HEK293 (cell line): ENCODE measurements around the gene CCNK.

Experiments used
- CTCF ChIA-PET: fragments of 350-600 bp; formaldehyde crosslinking; extraction: SDS; loops from one replicate; lab custom pipeline; 2021; ENCODE audit warnings: antibody characterized with exemption; lab: Yijun Ruan, JAX
- POLR2A ChIA-PET: fragments of 300-600 bp; formaldehyde crosslinking; extraction: SDS; loops from one replicate; lab custom pipeline; 2020; ENCODE audit warnings: antibody characterized with exemption, inconsistent platforms; lab: Yijun Ruan, JAX
- H3K27ac ChIP-seq: fragments of 200-500 bp; sonication (Bioruptor generic); 2 replicates; pipeline ENCODE4 v1.5.1; 2014; ENCODE audit warnings: low read depth, low read length, control low read depth, inconsistent platforms; ENCODE audit errors: extremely low read depth
- H3K36me3 ChIP-seq, 2 experiments: fragments of 200-500 bp in 1 of 2; sonication (Bioruptor generic) in 1 of 2; 1 replicate in 1 of 2; 2 replicates in 1 of 2; pipeline ENCODE4 v1.5.1; 2014 to 2017; ENCODE audit warnings: inconsistent platforms in 2 of 2, low read length in 2 of 2; ENCODE audit not compliant: control insufficient read depth in 2 of 2, insufficient read depth in 1 of 2
- H3K4me1 ChIP-seq: fragments of 200-500 bp; sonication (Bioruptor generic); 2 replicates; pipeline ENCODE4 v1.5.1; 2014; ENCODE audit warnings: mild to moderate bottlenecking, low read length, inconsistent platforms; ENCODE audit not compliant: control insufficient read depth, insufficient read depth
- H3K4me3 ChIP-seq: 2 replicates; pipeline ENCODE4 v1.5.1; 2011; ENCODE audit warnings: low read depth, mild to moderate bottlenecking, control low read depth, low read length, moderate library complexity
- H3K9me3 ChIP-seq: fragments of 200-500 bp; sonication (Bioruptor generic); 2 replicates; pipeline ENCODE4 v1.5.1; 2014; ENCODE audit warnings: low read depth, low read length, inconsistent platforms; ENCODE audit not compliant: control insufficient read depth, insufficient read depth
- SCRT2 ChIP-seq: fragments of 450-650 bp; formaldehyde crosslinking; IDR thresholded peaks from 2 replicates; pipeline ENCODE4 v1.5.1; 2016; ENCODE audit warnings: missing biosample characterization, missing genetic modification characterization
- ZBTB20 ChIP-seq: fragments of 450-650 bp; formaldehyde crosslinking; IDR thresholded peaks from 2 replicates; pipeline ENCODE4 v1.5.1; 2016; ENCODE audit warnings: missing biosample characterization, missing genetic modification characterization
- ZNF202 ChIP-seq: fragments of 450-650 bp; formaldehyde crosslinking; IDR thresholded peaks from 2 replicates; pipeline ENCODE4 v1.5.1; 2016; ENCODE audit warnings: missing biosample characterization, missing genetic modification characterization, borderline replicate concordance
- ZNF558 ChIP-seq: fragments of 450-650 bp; formaldehyde crosslinking; IDR thresholded peaks from 2 replicates; pipeline ENCODE4 v1.5.1; 2016; ENCODE audit warnings: missing biosample characterization, missing genetic modification characterization
- ZNF629 ChIP-seq: fragments of 450-650 bp; formaldehyde crosslinking; IDR thresholded peaks from 2 replicates; pipeline ENCODE4 v1.5.1; 2017; ENCODE audit warnings: missing biosample characterization, missing genetic modification characterization
- TF ChIP-seq, protein P1 (sequence below): fragments of 450-650 bp; formaldehyde crosslinking; IDR thresholded peaks from 2 replicates; pipeline ENCODE4 v1.5.1; 2016; ENCODE audit warnings: missing biosample characterization, missing genetic modification characterization, low read depth

The CCNK gene

DNA sequence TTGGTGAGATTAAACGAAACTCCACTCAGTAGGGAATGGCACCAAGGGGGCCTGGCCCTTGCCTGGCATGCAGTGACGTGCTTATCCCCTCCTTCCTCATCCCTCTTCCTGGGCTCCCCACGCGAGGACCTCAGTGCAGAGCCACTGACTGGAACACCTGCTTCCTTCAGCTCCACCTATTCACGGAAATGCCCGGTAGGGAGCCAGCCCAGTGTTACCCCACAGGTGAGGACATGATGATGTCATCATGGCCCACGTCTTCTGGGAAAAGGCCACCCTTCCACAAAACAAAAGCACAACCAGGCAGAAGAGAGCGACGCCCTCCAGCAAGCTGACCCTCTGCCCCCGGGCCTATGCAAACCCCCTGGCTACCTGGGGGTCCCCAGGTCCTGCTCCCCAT lies 80.7 kb downstream of the CCNK start:
- Histone ChIP-seq H3K4me1 (peaks cover 26% of the 10 kb centered on the region), H3K4me3 (no peak overlapping the region), H3K9me3 (no peaks in the 10 kb centered on the region), H3K36me3 (no peaks in the 10 kb centered on the region), H3K27ac (no peak overlapping the region)
- ChIA-PET POLR2A (interaction anchor here (1.9 kb wide), 1 partner anchor 42 kb away, joined by 8 read pairs; the partner anchor contains the start of gene CCDC85C), CTCF (interaction anchor here (0.5 to 1.9 kb wide), 4 partner anchors 11 to 284 kb away, joined by 3 to 12 read pairs (median 3); no protein-coding TSS in a partner anchor)
- TF ChIP-seq, protein P1, sequence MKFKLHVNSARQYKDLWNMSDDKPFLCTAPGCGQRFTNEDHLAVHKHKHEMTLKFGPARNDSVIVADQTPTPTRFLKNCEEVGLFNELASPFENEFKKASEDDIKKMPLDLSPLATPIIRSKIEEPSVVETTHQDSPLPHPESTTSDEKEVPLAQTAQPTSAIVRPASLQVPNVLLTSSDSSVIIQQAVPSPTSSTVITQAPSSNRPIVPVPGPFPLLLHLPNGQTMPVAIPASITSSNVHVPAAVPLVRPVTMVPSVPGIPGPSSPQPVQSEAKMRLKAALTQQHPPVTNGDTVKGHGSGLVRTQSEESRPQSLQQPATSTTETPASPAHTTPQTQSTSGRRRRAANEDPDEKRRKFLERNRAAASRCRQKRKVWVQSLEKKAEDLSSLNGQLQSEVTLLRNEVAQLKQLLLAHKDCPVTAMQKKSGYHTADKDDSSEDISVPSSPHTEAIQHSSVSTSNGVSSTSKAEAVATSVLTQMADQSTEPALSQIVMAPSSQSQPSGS (tag by site-specific recombination), result peak; percentile 90
- TF ChIP-seq ZNF558 (tag by site-specific recombination) (no peak), SCRT2 (tag by site-specific recombination) (0 out of 2 replicates have a peak, but pooled peaks have one; percentile 21), ZNF202 (tag by site-specific recombination) (no peak), ZBTB20 (tag by site-specific recombination) (0 out of 2 replicates have a peak, but pooled peaks have one; percentile 40), ZNF629 (tag by site-specific recombination) (peak; percentile 45; the same call in 1 of the 2 replicates)
- TF ChIP-seq, all 188 proteins: peak for 4
